GM18873 (cell line): ENCODE measurements around the gene FAM53B.
A peak's percentile ranks its signal among the peaks of the same experiment; 100 is the strongest.

Experiments
- ATAC-seq: cut with Tn5 transposase; IDR thresholded peaks from one replicate; pipeline ENCODE4 v1.9.1; 2021; ENCODE audit warnings: mild to moderate bottlenecking, moderate library complexity, moderate number of reproducible peaks; ENCODE audit not compliant: unreplicated experiment, low FRiP score

FAM53B gene

GRCh38 chr10:124698545-124699469, 45.4 kb downstream of the FAM53B start:
- no peak for ATAC-seq

DNA sequence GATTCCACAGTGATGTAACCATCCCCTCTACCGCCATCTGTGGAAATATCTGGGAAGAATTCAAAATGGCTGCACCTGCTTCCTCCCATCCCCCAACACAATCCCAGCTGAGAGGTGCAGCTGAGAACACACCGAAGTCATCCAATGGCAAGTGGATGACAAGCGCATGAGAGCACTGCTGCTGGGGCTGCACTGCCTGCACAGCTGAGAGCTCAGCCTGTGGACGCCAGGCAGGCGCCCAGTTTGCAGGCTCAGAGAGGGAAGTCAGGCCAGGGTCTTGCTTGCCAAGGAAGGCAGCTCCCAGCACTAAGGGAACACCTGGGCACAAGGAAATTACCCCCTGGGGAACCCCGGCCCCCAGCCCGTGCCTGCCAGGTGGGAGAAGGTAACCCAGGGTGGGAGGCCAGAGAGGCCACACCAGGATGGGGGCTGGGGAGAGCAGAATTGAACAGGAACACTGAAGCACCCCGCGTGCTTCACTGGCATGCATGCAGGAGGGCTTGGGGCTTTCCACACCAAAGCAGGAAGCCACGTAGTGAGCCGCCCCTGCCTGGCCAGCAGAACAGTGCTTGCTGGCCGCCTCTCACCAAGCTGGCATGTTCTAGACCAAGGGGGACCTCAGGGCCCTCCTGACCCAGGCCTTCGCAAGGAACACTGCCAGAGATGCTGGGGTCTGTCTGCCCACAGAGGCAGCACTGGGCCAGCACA, 46.2 kb downstream of the FAM53B start:
- ATAC-seq, result no peak

DNA sequence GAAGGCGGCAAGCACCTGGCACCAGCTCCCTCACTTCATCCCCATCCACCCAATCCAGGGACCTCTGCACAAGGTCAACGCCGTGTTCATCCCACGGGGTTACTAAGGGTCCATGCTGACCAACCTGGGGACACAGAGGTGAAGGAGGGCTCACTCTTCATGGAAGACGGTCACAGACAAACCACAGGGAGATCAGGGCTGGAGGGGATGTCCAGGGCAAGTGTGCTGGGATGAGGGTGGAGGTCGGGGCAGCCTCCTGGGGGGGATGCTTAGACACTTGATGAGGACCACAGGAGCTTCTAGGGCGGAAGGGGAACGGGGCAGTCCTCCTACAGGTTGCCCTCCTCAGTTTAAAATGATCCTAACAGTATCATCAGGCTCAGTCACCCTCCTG, 46.7 kb downstream of the FAM53B start:
- no peak for ATAC-seq

DNA sequence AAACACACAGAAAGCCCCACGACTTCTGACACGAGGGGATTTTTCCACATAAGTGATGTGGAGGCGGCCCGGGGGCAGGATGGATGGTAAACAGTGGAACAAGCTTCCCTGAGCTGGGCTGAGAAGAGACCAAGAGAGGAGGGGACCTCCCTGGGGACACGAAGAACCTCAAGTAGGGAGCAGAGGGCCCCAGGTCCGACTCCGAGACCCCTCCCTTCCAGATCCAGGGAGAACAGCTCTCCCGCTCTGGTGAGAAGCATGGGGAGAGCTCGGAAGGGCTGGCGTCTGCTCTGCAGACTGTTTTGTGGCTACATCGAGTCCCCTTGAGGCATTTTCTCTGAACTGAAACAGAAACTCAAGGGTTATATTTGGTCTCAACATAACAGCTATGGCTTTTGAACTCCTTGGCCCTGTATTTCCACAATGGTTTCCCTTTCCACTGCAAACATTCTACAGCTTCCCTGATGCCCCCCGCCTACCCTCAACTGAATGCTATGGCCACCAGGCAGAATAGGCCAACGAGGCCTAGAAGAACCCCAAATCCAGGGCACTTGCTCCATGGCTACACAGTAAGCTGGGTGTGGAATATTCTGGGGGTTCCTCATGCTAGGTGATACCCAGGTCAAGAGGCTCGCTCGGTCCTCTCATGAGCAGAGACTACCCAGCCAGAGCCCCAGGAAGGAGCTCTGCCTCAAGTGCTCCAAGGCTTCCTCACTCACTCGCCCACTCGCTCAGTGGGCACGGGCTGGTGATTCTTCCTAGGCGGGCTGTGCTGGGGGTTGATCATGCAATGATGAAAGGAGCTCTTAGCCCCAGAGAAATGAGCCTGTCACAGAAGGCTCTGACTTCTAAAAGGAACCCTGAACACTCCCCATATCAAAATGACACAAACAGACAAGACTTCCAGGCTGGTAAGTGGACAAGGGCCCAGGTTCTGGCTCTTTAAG, 47.5 kb downstream of the FAM53B start:
- peak; percentile 57 for ATAC-seq

- ATAC-seq, result no peak
Observed at GRCh38 chr10:124695259-124695658, 48.9 kb downstream of the FAM53B start.

DNA sequence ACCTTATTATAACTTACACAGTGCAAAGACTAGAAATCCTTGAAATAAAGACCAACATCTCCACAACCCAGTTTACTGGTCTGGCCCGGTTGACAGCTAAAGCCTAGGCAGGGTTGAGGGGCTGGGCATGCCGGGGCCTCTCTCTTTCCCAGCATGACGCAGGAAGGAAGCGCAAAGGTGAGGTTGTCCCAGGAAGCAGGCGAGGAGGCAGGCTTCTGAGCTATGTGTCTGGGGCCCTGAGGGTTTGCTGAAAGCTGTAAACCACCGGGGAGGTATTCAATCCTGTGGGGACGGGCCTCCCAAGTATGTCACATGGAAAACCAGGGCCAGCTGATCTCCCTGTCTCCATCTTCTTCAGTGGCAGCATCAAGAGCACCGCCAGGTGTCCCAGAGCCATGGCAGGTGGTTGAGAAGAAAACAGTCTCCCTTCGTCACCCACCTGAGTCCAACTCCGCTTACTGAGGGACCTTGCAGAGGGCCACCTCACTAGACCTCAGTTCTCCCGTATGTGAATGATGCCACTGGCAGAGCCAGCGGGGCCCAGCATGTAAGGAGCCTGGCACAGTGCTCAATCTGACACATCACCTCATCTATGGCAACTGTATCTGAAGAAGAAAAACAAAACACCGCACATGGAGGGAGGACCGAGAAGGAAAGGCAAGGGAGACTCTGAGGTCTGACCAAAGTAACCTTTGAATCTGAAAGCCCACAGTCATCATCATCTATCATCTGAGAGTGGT, 49.5 kb downstream of the FAM53B start:
- no peak for ATAC-seq

- ATAC-seq, result no peak
Observed at GRCh38 chr10:124693801-124694416, 50.3 kb downstream of the FAM53B start.

DNA sequence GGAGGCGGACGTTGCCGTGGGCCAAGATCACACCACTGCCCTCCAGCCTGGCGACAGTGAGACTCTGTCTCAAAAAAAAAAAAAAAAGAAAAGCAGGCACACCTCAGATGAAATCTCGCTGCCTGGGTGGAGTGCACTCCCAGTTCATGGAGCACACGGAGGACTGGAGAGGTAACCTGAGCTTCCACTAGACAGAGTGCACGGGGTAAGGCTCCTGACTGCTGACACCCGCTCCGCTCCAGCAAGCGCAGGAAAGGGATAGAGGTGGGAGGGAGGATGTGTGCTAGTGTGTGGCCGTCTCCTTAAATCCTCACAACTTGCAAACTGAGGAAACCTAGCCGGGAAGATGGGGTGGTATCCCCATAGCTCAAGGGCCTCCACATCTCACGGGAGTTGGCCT, 50.8 kb downstream of the FAM53B start:
- ATAC-seq, result no peak

GRCh38 chr10:124692100-124692446, 52.1 kb downstream of the FAM53B start:
- no peak for ATAC-seq

- ATAC-seq, result no peak
Observed at GRCh38 chr10:124691421-124692099, 52.6 kb downstream of the FAM53B start.

DNA sequence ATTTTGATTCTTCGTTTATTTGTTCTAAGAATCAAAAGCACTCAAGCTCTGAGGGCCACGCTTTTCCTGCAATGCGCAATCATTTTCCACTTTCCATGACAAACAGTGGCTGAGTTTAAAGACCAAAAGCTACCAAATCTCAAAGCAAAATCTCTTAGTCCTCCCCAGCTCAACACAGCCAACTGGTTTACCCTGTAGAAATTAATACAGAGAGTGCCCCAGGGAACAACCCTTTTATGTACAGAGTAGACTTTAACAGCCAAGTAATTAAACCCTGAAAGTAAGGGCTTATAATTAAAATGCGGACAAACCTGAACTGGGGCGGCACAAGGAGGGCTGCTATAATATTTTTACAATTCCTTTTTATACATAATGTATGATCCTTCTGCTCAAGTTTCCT, 53.2 kb downstream of the FAM53B start:
- ATAC-seq, result no peak

DNA sequence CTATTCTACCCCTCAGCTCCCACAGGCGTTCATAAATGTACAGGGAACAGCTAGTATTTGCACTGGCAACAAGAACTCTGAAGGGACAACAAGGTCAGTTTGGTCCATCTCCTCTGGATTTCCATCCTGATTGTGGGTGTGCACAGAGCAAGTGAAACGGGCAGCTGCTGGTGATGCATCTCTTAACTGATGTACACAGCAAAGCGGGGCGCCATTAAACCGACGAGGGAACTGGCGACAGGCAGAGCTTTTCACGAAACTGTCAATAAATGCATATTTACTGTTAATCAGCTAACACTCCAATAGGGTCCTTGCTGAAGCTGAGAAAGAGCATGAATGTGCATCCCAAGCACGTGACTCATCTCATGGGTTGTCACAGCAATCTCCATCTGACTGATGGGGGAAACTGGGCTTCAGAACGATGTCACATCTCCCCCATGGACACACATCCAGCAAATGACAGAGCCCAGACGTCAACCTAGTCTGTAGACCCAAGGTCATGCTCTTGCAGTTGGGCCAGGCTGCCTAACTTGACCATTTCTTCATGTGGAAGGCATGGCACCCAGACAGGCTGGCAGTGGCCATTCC, 54.2 kb downstream of the FAM53B start:
- no peak for ATAC-seq

- ATAC-seq, result peak; percentile 92
Observed at GRCh38 chr10:124688889-124689670, 55.1 kb downstream of the FAM53B start.

GRCh38 chr10:124688386-124688785, 55.8 kb downstream of the FAM53B start:
- ATAC-seq, result no peak

DNA sequence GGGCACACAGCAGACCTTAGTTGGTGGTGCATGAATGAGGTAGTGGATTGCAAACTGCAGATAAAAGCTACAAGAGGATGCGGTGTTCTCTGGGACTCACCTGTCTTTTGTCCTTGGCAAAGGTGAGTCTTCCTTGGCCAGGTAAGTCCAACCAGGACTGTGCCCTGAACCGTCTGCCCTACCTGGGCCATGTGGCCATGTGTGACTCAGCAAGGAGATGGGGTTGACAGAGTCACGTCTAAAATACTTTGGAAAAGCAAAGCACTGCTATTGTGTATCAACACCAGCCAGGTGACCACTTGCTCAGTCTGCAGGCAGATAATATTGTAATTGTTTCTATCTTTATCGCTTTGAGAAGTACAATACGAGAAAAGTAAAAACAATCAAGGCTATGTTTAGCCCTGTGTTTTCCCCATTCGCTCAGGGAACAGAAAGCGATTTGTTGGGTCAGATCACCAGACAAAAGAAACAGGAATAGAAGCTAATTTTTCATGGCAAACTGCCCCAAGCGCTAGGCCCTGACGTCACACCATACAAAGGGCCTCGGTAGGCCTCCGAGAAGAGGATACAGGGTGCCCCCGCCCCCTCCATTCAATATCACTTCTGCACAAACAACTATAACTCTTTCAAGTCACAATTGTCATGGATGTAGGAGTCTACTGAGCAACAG, 57.3 kb downstream of the FAM53B start:
- no peak for ATAC-seq

DNA sequence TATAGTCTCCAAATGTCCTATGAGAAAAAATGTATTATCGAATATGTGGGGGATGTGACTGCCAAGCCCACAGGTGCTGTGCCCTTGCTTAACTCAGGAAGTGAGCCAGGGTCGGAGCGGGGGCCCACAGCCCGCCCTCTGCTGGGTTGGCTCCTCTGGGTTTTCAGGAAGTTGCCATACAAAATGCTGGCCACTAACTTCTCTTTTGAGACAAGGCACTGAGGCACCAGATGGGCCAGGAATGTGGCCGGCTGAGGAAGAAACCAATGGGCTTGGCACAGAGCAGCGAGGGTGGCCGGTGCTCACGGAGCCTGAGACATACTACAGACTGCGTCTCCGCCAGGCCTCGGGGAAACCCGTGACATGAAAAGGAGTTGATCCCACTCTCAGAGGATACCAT, 58.9 kb downstream of the FAM53B start:
- ATAC-seq, result no peak

DNA sequence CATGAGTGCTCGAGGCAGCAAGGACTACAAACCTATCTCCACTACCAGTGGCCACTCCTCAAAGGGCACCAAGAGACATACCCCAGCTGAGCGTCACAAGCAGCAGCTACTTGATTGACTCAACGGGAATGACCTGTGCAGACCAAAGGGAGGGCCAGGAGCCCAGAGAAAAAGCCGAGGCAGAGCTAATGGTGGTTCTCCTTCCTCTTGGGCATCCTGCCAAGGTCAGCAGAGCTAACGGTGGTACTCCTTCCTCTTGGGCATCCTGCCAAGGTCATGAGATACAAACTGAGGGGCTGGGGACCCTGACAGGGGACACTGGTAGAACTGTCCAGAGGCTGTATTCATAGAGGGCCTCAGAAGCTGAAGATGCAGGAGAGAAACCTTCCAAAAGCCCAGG, 60.4 kb downstream of the FAM53B start:
- ATAC-seq, result no peak
